T-helper 2 cell treated with Interferon-gamma antibody and Interleukin-4, amounts not matched to agents 100 ng/mL and 5 ng/mL, for 36 hours (primary cell): Measurements from ENCODE around the gene LMBR1. TPM values are rescaled to one million over a fixed set of nuclear protein-coding genes. Genes with fewer than 3 reads are reported as not detected.
"Not testable (repeated sequence)": the region's sequence is repeated elsewhere in the genome, so short reads cannot be mapped to it uniquely, and the experiment has no call there.

Source experiments
- intact Hi-C: fragments of 100-400 bp; cut with micrococcal nuclease; formaldehyde crosslinking; loops from one replicate; pipeline ENCODE4 v1.15.1; 2023
- total RNA-seq: library from RNA; stranded (reverse); gene quantifications from 2 replicates; pipeline ENCODE4 v1.2.3, GENCODE V29; 2022

The LMBR1 gene
- total RNA-seq, 1 donor from 2014 or later, result 52.7 TPM

DNA sequence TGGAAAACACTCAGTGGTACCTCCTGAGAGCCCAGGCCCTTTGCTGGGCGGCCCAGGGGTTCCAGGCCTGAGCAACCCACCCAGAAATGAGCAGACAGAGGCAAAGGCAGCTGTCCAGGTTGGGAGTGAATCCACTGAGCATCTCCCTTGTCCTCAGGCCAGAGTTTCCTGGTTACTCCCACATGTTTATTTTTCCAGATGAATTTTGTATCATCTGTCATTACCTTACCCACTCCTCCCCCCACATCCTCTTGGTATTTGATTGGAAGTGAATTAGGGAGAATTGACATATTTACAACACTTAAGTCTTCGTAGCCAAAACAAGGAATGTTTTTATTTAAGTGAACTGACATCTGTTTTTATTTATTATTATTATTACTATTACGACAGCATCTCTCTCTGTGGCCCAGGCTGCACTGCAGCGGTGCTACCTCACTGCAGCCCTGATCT is 13.2 kb upstream of the LMBR1 start:
- intact Hi-C loops, result no loop called here

GRCh38 chr7:156903232-156903909 is 10.4 kb upstream of the LMBR1 start:
- intact Hi-C loops, result no loop called here

DNA sequence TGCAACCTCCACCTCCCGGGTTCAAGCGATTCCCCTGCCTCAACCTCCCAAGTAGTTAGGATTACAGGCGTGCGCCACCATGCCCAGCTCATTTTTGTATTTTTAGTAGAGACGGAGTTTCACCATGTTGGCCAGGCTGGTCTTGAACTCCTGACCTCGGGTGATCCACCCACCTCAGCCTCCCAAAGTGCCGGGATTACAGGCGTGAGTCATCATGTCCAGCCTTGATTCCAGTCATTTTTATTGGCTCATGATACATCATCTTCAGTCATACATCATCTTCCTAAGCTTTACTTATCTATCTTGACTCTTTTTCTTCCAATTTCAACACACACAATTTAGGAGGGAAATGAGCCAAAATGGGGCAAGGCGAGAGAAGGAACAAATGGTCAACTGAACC is 7.1 kb upstream of the LMBR1 start:
- intact Hi-C loops, result not testable (repeated sequence)

GRCh38 chr7:156898938-156899337 is 6.0 kb upstream of the LMBR1 start:
- intact Hi-C loops, result no loop called here

DNA sequence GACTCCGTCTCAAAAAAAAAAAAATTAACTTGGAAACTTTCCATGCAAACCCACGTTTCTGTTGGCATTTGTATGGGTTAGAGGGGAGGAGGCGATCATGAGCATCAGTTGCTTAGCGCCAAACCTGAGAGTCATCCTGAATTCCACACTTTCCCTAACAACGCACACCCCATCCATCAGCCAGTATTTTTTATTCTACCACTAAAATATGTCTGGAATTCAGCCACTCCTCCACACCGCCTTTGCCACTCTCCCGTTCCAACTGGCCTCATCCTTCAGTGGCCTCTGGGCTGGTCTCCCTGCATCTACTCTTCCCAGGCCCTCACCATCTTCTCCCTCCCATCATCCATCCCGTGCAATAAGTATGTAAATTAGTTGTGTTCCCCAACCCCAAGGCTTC is 4.7 kb upstream of the LMBR1 start:
- intact Hi-C loops, result no loop called here

DNA sequence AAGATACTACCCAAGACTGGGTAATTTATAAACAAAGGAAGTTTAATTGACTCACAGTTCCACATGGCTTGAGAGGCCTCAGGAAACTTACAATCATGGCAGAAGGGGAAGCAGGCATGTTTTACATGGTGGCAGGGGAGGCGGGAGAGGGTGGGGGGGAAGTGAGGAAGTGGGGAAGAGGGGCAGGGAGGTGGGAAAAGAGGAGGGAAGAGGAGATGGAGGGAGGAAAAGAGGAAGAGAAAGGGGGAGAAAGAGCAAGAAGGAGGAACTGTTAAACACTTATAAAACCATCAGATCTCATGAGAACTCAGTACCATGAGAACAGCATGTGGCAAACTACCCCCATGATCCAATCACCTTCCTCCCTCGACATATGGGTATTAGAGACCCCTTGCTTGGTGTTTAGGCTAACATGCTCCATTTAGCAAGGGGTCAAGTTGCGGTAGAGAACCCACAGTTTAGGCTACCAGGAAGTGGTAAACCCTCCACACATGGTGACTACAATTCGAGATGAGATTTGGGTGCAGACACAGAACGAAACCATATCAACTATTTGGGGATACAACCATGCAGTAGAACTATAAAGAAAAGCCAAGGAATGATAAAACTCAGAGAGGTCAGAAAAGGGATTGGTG is 3.5 kb upstream of the LMBR1 start:
- intact Hi-C loops, result no loop called here

- intact Hi-C loops, result no loop called here
These were observed 2.2 kb upstream of the LMBR1 start for GRCh38 chr7:156895024-156895780.

DNA sequence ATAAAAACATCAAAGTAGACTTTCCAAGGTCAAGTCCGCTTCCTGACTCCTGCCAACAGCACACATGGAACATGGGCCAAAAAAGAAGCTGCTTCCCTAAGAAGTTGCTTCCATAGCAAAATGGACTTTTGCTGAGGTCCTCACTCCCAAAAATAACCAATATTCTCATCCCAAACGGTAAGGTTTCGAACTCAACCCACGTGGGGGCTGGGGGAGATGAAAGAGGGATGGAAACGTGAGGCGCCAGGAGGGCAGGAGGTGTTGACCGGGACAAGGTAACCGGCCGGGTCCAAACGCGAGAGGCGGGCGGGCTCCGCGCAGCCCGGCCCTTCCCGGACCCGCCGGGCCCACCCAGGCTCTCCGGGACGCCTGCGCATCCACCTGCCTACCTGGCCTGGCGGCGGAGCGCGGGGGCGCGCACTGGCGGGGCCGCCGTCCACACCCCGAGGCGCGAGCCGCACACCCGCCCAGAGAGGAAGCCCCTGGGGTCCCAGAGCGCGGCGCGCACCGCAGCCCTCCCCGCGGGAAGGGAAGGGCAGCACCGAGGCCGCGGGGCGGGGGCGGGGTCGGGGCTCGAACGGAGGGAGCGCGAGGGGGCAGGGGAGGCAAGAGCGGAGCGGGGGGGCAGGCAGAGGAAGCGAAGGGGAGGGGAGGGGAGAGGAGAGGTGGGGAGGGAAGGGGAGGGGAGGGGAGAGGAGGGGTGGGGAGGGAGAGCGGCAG is 742 bp downstream of the LMBR1 start:
- intact Hi-C loops, result loop anchor here (1.0 to 5.0 kb wide), 6 partner anchors 115 to 1247 kb away; partner anchors contain the start of genes RBM33 and RNF32

DNA sequence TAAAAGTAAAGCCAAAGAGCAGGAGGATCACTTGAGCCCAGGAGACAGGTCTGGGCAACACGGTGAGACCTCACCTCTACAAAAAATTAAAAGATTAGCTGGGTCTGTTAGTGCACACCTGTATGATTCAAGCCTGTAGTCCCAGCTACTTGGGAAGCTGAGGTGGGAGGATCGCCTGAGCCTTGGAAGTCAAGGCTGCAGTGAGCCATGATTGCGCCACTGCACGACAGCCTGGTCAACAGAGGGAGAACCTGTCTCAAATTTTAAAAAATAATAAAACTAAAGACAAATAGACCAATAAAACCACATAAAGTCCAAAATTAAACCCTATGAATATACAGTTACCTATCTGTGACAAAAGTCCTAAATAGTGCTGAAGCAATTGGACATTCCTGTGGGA is 3.2 kb downstream of the LMBR1 start:
- intact Hi-C loops, result loop anchor here (5.0 kb wide), 3 partner anchors 112 to 1082 kb away; no protein-coding TSS in a partner anchor

- intact Hi-C loops, result no loop called here
These were observed 3.9 kb downstream of the LMBR1 start for GRCh38 chr7:156889089-156889488.

DNA sequence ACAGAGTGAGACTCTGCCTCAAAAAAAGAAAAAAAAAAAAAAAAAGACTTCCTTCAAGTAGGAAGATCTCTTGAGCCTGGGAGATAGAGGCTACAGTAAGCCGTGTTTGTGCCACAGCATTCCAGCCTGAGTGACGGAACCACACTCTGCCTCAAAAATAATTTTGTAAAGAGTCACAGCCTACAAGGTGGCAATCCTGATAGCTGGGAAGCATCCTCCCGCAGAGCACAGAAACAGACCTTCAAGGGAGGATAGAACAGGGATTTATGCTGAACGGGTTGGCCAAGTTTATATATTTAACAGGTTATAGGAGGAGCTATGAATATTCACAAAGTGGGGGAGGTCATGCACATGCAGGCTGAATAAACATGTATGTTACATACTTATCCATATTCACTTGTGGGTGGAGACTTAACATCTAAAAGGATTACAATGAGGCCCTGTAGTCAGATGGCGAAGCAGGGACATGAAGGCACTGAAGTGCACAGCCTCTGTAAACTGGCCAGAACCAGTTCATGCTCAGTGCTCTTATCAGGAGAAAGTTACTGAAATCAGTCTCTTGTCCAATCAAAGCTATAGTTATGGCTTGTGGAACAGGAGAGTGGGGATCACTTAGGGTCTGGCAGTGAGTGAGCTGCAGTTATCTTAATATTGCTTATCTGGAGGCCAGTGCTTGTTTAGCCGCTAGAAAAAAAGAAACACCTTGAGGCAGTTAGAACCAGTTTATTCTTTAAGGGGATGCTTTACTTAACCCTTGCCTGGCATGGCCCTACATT is 6.8 kb downstream of the LMBR1 start:
- intact Hi-C loops, result no loop called here

DNA sequence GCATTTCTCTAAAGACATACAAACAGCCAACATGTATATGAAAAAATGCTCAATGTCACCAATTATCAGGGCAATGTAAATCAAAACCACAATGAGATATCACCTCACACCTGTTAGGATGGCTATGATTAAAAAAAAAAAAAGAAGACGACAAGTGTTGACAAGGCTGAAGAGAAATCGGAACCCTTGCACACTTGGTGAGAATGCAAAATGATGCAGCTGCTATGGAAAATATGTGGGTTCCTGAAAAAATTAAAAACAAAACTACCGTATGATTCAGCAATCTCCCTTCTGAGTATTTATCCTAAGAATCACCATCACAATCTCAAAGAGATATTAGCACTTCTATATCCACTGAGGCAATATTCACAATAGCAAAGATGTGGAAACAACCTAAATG is 11.3 kb downstream of the LMBR1 start:
- intact Hi-C loops, result no loop called here

GRCh38 chr7:156875766-156876165 is 17.2 kb downstream of the LMBR1 start:
- intact Hi-C loops, result no loop called here

GRCh38 chr7:156868363-156868762 is 24.6 kb downstream of the LMBR1 start:
- intact Hi-C loops, result not testable (repeated sequence)

DNA sequence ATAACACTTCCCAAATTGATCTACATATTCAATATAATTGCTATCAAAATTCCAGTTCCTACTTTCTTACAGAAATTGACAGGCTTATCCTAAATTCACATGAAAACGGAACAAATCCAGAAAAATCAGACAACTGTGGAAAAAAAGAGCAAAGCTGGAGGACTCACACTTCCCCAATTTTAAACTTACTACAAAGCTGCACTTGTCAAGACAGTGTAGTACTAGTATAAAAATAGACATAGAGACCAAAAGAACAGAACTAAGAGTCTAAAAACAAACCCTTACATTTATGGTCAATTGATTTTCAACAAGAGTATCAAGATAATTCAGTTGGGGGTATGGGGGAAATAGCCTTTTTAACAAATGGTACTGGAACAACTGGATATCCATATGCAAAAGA is 27.5 kb downstream of the LMBR1 start:
- intact Hi-C loops, result no loop called here

- intact Hi-C loops, result not testable (repeated sequence)
These were observed 31.0 kb downstream of the LMBR1 start for GRCh38 chr7:156862022-156862421.

- intact Hi-C loops, result no loop called here
These were observed 31.8 kb downstream of the LMBR1 start for GRCh38 chr7:156861212-156861611.

GRCh38 chr7:156860099-156860498 is 32.9 kb downstream of the LMBR1 start:
- intact Hi-C loops, result not testable (repeated sequence)

DNA sequence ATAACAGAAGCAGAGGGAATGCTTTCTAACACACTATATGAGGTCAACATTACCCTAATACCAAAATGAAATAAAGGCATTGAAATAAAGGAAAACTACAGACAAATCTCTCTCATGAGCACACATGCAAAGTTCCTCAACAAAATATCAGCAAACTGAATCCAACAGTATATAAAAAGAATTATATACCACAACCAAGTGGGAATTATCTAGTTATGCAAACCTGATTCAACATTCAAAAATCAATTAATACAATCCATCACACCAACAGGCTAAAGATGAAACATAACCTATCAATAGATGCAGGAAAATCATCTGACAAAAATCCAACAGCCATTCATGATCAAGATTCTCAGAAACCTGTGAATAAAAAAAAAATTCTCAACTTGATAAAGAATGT is 34.5 kb downstream of the LMBR1 start:
- intact Hi-C loops, result no loop called here

- intact Hi-C loops, result no loop called here
These were observed 35.2 kb downstream of the LMBR1 start for GRCh38 chr7:156857757-156858156.

- intact Hi-C loops, result no loop called here
These were observed 38.3 kb downstream of the LMBR1 start for GRCh38 chr7:156854654-156855053.
